Thoracic aorta (tissue), 2 donors: Measurements from ENCODE around the gene FOXQ1. TPM values are rescaled to one million over a fixed set of nuclear protein-coding genes. Genes with fewer than 3 reads are reported as not detected.

Experiments used
- ATAC-seq: fragments of 150-250 bp; one replicate; pipeline ENCODE4 v1.8.0; 2017; ENCODE audit warnings: low read depth; ENCODE audit not compliant: insufficient number of reproducible peaks, low FRiP score
- DNase-seq: peaks from one replicate; pipeline ENCODE4 v3.0.0-alpha.2; 2020; ENCODE audit warnings: low spot score
- H3K27ac ChIP-seq, 2 donors: fragments of 200-600 bp; sonication (generic); 1 replicate in 1 of 2; 2 replicates in 1 of 2; pipeline ENCODE4 v1.5.1; 2016; ENCODE audit warnings: mild to moderate bottlenecking in 2 of 2, moderate library complexity in 2 of 2
- H3K27me3 ChIP-seq: fragments of 200-600 bp; sonication (generic); replicated peaks from 2 replicates; pipeline ENCODE4 v1.6.0; 2016; ENCODE audit warnings: mild to moderate bottlenecking; ENCODE audit not compliant: insufficient read depth
- H3K36me3 ChIP-seq: fragments of 200-600 bp; sonication (generic); one replicate; pipeline ENCODE4 v1.5.1; 2016
- H3K4me1 ChIP-seq, 2 donors: fragments of 200-600 bp; sonication (generic); 1 replicate in 1 of 2; 2 replicates in 1 of 2; pipeline versions ENCODE4 v1.5.1 to v1.6.0; 2016; ENCODE audit warnings: low read depth in 2 of 2, mild to moderate bottlenecking in 1 of 2; ENCODE audit not compliant: control insufficient read depth in 1 of 2
- H3K4me3 ChIP-seq: fragments of 200-600 bp; sonication (generic); 2 replicates; pipeline ENCODE4 v1.5.1; 2016; ENCODE audit warnings: mild to moderate bottlenecking
- H3K9me3 ChIP-seq: fragments of 200-600 bp; sonication (generic); 2 replicates; pipeline ENCODE4 v1.5.1; 2016
- total RNA-seq, 2 donors: library from RNA; depleted of rRNA; stranded (reverse); fragments of >200 nt; gene quantifications; one replicate each; pipeline versions ENCODE4 v1.1.0 to v1.2.3, GENCODE V29; 2016
- TF ChIP-seq, protein P1 (sequence below): fragments of 200-600 bp; sonication (generic); IDR thresholded peaks from one replicate; pipeline ENCODE4 v1.5.1; 2019; ENCODE audit warnings: antibody characterized with exemption

The FOXQ1 gene
- total RNA-seq, 2 donors from 2014 or later = 5.1 TPM; not detected in 1

DNA sequence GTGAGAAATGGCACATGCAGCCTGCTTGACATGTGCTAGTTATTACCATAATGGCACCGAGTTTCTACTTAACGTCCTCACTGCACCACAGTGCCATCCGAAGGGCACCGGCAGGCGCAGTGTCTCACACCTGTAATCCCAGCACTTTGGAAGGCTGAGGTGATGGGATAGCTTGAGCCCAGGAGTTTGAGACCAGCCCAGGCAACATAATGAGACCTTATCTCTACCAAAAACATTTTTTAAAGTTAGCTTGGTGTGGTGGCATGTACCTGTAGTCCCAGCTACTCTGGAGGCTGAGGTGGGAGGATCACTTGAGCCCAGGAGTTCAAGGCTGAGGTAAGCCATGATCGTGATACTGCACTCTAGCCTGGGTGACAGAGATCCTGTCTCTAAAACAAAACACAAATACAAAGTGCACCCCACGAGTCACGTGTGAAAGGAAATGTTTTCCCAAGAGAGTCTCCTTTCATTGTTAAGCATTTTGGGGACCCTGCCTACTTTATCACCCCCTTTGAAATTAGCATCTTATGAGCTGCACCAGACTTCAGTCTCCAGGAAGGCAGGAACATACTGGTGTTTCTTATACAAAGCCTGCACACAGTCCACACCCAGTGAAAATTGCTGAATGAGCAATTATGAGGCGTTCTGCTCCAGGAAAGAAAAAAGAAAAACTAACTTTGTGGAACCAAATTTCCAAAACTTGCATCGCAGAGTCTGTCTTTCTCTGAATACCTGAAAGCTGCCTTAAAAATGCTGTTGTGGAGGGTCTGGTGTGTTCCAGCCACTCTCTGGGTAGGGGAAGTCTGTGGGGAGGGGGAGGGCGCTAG lies 47.1 kb upstream of the FOXQ1 start:
- Histone ChIP-seq H3K9me3 (no peaks in the 10 kb centered on the region), H3K27ac (no peak overlapping the region), H3K27me3 (no peaks in the 10 kb centered on the region), H3K4me3 (no peak overlapping the region), H3K36me3 (no peaks in the 10 kb centered on the region), H3K4me1 (no peaks in the 10 kb centered on the region)
- DNase-seq (no peak), ATAC-seq (no peak)
- TF ChIP-seq, protein P1, sequence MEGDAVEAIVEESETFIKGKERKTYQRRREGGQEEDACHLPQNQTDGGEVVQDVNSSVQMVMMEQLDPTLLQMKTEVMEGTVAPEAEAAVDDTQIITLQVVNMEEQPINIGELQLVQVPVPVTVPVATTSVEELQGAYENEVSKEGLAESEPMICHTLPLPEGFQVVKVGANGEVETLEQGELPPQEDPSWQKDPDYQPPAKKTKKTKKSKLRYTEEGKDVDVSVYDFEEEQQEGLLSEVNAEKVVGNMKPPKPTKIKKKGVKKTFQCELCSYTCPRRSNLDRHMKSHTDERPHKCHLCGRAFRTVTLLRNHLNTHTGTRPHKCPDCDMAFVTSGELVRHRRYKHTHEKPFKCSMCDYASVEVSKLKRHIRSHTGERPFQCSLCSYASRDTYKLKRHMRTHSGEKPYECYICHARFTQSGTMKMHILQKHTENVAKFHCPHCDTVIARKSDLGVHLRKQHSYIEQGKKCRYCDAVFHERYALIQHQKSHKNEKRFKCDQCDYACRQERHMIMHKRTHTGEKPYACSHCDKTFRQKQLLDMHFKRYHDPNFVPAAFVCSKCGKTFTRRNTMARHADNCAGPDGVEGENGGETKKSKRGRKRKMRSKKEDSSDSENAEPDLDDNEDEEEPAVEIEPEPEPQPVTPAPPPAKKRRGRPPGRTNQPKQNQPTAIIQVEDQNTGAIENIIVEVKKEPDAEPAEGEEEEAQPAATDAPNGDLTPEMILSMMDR = no peak

DNA sequence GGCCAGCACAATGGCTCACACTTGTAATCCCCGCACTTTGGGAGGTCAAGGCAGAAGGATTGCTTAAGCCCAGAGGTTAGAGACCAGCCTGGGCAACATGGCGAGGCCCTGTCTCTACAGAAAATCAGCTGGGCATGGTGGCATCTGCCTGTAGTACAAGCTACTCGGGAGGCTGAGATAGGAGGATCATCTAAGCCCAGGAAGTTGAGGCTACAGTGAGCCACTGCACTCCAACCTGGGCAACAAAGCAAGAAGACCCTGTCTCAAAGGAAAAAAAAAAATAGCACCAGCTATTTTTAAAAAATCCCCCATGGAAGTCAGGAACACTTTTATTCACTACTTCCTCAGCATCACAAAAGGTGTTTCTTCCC lies 45.2 kb upstream of the FOXQ1 start:
- Histone ChIP-seq H3K9me3 (no peaks in the 10 kb centered on the region), H3K4me3 (no peak overlapping the region), H3K4me1 (no peaks in the 10 kb centered on the region), H3K36me3 (no peaks in the 10 kb centered on the region), H3K27ac (no peak overlapping the region), H3K27me3 (no peaks in the 10 kb centered on the region)
- DNase-seq (no peak), ATAC-seq (no peak)
- TF ChIP-seq, protein P1 = no peak

DNA sequence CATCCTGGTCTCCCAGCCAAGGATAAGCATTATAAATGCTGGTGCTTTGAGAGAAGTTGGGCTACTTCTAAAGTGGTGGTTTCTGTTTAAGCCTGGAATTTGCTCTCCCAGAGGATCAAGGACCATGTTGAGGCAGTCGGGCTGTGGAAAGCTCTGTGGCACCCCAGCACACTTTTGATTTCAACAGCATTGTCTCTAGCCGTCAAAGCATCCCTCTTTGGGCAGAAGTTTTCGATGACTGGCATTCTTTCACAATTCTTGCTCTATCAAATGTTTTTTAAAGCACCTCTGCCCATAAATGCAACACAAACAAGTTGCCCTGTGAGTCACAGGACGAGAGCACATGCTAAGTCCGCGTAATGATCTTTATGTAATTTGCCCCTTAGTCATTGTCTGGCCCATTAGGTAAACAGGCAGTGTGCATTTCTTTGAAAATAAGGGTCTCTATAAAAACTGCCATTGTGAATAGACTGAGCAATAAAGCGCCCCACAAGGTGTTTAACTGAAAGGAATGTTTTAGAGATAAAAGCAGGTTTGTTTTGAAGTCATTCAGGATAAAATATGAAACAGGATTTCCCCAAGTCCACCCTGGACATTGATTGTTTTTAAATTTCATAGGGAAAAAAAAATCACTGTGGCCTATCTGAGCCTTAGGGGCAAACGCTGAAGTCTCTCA lies 44.7 kb upstream of the FOXQ1 start:
- DNase-seq (no peak), ATAC-seq (no peak)
- no peaks in the 10 kb centered on the region for H3K4me1 ChIP-seq
- TF ChIP-seq, protein P1 = no peak
- H3K36me3 ChIP-seq = no peaks in the 10 kb centered on the region
- no peak overlapping the region for H3K27ac ChIP-seq
- no peaks in the 10 kb centered on the region for H3K9me3 ChIP-seq
- no peak overlapping the region for H3K4me3 ChIP-seq
- H3K27me3 ChIP-seq = no peaks in the 10 kb centered on the region

DNA sequence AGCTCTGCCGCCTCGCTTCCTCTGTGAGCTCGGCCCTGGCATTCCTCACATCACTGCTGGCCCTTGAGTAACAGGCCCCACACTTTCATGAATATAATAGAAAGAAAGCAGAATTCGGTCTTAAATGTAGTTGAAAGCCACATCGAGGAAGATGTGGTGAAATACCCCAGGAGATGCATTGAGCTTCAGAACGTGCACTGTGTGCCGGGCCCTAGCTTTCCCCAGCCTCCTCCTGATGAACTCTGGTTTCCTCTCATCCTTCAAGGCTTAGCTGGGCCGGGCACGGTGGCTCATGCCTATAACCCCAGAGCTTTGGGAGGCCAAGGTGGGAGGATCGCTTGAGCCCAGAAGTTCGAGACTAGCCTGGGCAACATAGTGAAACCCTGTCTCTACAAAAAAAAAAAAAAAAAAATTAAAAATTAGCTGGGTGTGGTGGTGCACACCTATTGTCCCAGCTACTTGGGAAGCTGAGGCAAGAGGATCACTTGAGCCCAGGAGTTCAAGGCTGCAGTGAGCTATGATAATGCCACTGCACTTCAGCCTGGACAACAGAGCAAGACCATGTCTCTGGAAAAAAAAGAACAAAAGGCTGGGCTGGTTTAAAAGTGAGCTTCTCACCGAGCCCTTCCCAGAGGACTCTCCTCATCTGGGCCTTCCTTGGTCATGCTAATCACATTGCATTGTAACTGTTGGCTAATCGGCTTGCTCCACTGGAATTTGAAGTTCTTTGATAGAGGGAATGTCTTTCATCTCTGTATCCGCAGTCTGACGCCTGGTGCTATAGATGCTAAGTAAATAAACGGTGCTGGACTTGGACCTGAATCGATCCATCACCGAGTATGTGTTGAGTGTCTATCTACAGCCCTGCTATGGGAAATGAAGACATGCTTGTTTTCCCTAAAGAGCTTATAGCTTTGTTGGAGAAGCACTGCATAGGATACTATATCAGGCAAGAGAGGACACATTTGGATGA lies 43.8 kb upstream of the FOXQ1 start:
- Histone ChIP-seq H3K27ac (no peak overlapping the region), H3K4me1 (no peaks in the 10 kb centered on the region), H3K4me3 (no peak overlapping the region), H3K27me3 (no peaks in the 10 kb centered on the region), H3K9me3 (no peaks in the 10 kb centered on the region), H3K36me3 (no peaks in the 10 kb centered on the region)
- DNase-seq (no peak), ATAC-seq (no peak)
- TF ChIP-seq, protein P1 = no peak
